Measurements from ENCODE around the gene TCAF1.
"Not testable (repeated sequence)": the region's sequence is repeated elsewhere in the genome, so short reads cannot be mapped to it uniquely, and the experiment has no call there.

Gene TCAF1

DNA sequence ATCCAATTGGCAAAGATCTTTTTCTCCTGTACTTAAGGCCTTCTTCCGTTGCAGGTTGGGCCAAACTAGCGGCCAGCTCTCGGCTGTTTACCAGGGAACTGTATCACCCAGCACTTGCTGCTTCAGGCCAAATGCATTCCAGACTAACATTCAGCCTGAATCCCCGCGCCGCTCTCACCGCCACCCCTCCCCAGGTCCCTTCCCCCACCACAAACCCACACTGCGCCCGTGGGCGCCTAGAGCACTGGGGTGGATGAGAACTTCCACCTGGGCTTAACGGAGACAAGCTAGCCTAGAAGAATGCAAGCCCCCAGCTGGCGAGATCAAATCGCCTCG is 676 bp downstream of the TCAF1 start:
- ATAC-seq = peak; percentile 30 to 32

DNA sequence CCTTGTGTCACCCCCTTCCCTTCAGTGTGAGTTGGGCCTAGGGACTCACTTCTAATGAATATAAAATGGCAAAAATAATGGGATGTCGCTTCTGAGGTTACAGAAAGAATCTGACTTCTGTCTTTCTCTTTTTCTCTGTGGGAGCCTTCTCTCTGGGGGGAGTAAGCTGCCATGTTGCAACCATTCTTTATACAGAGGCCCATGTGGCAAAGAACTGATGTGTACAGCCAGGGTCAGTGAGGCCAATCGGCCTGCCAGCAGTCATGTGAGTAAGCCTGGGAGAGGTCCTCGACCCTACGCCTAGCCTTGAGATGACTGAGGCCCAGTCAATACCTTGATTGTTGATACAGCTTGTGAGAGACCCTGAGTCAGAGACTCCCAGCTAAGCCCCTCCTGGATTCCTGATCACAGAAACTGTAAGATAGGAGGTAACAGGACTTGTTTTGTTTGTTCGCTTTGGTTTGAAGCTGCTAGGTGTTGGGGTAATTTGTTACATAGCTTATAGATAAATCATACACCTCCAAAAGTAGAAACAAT is 1.7 kb downstream of the TCAF1 start:
- ATAC-seq = no peak

DNA sequence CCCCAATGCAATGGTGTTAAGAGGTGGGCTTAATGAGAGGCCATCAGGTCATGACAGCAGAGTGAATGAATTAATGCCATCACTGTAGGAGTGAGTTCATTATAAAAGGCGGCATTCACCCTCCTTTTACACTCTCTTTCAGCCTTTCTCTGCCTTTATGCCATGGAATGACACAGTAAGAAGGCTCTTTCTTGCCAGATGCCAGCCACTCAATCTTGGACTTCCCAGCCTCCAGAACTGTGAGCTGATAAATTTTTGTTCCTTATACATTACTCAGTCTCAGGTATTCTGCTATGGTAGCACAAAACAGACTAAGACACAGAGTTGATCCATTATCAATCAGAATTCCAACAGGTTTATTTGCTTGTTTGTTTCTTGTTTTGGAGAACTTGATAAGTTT is 3.2 kb downstream of the TCAF1 start:
- ATAC-seq = no peak

DNA sequence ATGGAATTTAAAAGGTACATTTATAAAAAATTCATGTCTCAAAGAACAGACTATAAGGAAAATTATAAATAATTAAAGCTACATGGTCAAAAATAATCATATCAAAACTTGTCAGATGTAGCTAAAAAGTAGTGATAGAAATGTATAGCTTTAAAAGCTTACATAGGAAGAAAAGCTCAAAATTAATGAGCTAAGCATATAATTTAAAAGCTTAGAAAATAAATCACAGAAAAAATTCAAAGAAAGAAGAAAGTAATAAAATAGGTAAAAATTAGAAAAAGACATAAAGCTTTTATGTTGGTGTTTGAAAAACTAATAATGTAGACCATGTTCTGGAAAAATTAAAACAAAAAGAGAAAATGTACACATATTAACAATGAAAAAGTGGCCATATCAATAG is 5.3 kb downstream of the TCAF1 start:
- ATAC-seq = no peak

GRCh38 chr7:143892527-143893300 is 9.3 kb downstream of the TCAF1 start:
- ATAC-seq = peak; percentile 56 to 79

GRCh38 chr7:143891457-143891856 is 10.5 kb downstream of the TCAF1 start:
- no peak for ATAC-seq

- ATAC-seq = no peak
Measured at GRCh38 chr7:143890558-143890957, 11.4 kb downstream of the TCAF1 start.

DNA sequence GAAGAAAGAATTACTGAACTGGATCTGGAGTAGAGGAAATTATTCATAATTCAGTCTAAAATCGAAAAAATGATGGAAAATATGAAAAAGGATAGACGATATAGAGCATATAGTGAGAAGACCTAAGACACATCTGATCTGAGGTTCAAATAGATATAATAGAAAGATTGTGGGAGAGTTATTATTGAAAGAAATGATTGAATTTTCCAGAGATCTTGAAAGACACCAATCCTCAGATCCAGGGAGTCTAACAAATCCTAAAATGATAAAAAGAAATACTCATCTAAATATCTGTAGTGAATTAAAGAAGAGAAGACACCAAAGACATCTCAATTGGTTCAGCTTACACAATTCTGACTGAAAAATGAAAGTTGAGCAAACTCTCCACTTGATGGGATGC is 12.9 kb downstream of the TCAF1 start:
- no peak for ATAC-seq

DNA sequence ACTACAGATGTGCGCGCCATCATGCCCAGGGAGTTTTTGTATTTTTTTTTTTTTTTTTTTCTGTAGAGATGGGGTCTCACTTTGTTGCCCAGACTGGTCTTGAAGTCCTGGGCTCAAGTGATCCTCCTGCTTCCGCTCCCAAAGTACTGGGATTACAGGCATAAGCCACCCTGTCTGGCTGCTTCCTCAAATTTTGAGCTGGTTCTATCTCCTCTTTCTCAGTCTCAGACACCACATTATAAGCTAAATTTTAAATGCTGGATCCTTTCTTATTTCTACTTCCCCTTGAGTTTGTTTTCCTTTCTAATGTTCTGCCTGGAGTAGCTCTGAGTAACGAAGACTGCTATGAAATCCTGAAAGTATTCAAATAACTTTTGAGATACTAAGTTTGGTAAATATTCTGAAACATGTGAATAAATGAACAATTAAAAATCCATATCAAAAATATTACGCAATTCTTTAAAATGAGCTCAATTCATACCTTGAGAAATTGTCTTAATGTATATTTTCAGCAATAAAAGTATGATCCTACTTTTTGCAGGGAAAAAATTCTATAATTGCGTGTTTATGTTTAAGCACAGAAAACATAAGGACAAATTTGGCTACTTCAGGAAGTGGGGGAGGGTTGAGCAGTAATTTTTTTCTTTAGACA is 15.0 kb downstream of the TCAF1 start:
- no peak for ATAC-seq

DNA sequence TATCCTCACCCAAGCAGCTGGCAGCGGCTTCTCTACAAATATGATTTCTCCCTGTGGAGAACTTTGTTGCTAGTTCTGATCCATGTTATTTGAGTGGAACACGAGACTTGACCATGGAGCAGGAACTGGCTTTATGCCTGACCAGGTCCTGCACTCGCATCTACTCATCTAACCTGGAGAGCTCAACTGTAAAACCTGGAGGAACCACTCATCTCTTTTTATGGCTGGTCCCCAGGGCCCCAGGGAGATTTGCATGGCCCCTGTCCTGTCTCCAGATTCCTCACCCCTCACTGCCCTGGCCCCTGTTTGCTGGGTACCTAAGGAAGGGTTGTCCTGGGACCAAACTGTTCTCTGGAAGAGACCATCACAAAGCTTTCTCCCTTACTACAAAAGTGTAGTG is 16.0 kb downstream of the TCAF1 start:
- no peak for ATAC-seq

- ATAC-seq = no peak
Measured at GRCh38 chr7:143884969-143885559, 16.9 kb downstream of the TCAF1 start.

DNA sequence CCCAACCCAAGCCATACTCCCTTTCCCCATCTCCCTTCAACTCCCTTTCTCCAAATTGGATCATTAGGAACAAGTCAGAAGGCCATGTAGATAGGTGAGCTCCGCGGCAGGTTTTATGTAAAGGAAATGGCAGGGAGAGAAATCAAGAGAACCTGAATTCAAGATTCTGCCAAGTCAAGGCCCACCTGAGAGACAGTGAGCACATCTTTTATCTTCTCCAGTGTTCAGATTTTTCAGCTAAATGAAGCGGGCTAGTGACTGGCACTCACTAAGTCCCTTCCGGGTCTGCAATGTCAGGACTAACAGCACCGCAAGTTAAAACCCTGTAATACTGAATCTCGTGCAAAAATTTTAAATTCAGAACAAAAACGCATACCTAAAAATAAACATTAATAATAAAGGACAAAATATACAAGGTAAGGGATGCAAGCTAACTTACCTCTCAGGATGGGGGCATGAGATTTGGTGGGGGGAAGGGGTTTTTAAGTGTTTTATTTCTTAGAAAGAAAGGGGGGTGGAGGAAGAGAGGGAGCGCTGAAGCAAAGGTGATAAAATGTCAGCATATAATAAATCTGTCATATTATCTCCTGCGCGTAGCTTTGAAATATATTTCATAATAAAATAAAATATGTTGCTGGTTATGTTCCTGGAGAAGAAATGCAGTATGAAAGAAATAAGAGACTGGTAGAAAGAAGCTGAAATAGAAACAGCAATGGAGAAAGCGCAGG is 17.6 kb downstream of the TCAF1 start:
- ATAC-seq = no peak

- ATAC-seq = no peak
Measured at GRCh38 chr7:143882604-143883078, 19.3 kb downstream of the TCAF1 start.

DNA sequence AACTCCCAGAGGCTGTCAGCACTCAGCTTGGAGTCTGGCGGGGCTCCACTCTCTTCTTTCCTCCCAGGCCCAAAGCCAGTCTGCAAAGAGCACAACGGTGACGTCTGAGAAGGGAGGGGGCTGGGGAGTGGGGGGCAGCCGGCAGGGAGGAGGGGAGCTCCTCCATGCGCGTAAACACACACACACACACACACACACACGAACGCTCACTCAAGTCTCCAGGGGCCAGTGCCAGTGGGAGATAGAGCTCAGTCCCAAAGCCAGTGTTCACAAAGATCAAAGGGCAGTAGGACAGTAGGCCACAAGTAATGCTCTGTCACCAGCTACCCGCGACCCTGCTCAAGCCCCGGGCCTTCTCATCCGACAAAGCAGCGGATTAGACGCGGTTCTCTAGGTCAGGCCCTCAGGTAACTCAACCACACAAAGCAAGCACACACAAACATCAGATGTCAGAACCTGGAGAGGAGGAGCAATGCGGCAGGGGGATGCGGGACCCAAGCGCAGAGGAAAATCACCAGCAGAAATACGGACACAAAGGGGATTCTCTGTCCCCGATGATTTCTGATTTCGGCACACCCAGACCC is 19.9 kb downstream of the TCAF1 start:
- ATAC-seq = no peak

DNA sequence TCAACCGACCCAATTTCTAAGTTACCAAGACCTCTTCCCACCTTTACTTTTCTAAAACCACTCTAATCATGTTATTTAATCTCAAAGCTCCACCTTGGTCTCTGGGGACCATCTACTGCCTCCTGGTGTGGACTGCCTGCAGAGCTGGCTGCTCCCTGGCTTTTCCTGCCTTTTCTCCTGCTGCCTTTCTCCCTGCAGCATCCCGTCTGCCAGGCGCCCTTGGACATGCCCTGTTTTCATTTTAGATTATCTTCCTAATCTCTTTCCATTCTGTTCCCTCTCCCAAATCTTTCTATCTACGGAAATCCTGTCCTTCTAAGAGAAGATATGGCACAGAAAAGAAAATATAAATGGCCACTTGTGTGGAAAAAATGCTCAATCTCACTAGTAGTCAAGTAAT is 23.1 kb downstream of the TCAF1 start:
- no peak for ATAC-seq

GRCh38 chr7:143877098-143877497 is 24.9 kb downstream of the TCAF1 start:
- no peak for ATAC-seq

- no peak for ATAC-seq
Measured at GRCh38 chr7:143876218-143876617, 25.8 kb downstream of the TCAF1 start.

DNA sequence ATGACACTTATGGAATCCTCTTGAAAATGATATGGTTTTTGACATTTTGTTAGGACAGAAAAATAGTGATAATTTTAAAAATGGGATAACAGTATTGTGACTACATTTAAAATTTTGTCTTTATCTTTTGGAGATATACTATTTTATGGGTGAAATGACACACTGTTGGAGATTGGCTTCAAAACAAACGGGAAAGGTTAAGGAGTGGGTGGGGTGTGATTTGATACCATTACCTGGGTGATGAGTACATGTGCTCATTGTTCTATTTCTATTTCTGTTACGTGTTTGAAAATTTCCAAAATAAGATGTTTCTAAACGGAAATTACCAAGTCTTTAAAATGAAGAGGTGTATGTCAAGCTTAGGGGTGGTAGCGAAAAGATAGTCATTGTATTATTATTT is 28.7 kb downstream of the TCAF1 start:
- peak; percentile 44 to 48 for ATAC-seq

- ATAC-seq = not testable (repeated sequence)
Measured at GRCh38 chr7:143871534-143871933, 30.4 kb downstream of the TCAF1 start.

DNA sequence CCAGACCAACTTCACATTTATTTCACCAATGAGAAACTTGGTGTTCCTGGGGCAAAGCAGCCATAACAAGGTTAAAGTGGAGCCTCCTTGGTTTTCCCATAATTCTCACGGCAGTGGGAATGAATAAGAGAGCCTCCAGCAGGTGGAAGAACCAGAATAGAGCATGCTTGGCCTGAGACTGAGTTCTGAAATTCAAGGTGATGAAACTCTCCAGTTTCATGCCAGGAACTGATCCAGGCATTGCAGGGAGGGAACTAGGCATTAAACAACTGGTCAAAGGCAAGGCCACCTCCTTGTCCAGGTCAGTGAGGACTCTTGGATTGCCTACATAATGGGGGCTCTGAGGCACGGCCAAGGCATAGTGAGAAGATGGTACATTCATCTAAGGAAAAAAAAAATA is 44.0 kb downstream of the TCAF1 start:
- not testable (repeated sequence) for ATAC-seq

DNA sequence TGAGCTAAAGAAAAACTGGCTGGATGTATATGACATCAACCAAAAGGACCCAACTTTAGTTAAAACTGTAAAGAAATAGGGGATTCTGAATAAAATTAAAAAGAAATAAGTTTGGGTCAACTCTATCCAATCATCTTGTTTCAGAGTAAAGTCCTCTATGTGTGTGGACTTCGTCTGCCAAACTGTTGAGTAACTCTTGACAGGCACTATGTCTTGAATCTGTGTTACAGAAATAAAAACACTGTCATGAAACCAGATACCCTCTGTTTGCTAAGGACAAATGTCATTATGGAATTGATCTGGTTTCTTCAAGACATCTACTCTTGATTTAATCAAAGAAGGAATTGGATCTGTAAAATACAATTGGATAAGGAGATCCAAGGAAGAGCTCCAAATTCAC is 46.5 kb downstream of the TCAF1 start:
- ATAC-seq = not testable (repeated sequence)

DNA sequence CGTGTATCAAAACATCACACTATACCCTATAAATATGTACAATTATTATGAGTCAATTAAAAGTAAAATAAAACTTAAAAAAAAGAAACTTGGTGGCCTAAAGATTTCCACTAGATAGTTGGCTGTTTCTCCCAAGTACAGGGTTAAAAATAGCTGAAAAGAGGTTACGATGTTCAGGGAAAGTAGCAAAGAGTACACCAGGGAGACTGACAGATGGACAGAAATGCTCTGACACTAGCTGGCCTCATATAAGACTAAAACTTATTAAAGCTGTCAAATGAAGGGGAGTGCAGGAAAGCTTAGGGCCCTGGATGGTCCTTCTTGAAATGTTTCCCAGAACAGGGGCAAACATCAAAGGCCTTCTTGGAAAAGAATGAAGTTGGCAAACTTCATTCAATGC is 51.3 kb downstream of the TCAF1 start:
- no peak for ATAC-seq

Data from activated CD4-positive, CD25-positive, alpha-beta regulatory T cell treated with anti-CD3 and anti-CD28 coated beads, Interleukin-2, amount 50 U/mL, for 24 hours (primary cell).